A549 (cell line): Measurements from ENCODE around the gene XYLB. TPM values are rescaled to one million over a fixed set of nuclear protein-coding genes. Genes with fewer than 3 reads are reported as not detected.
A peak's percentile ranks its signal among the peaks of the same experiment; 100 is the strongest.

Source experiments
- ATAC-seq, 2 experiments: fragments of 200-7000 bp in 1 of 2; fragments of >200 bp in 1 of 2; cut with Nextera tagmentation in 1 of 2; cut with Tn5 transposase in 1 of 2; 3 replicates each; pipeline versions ENCODE4 v1.8.0 to v1.9.1; 2018 to 2020; ENCODE audit warnings: mild to moderate bottlenecking in 1 of 2, moderate library complexity in 1 of 2
- CTCF ChIA-PET: fragments of 300-600 bp; sonication (Branson Sonifier 250); formaldehyde crosslinking; extraction: SDS; loops from one replicate; lab custom pipeline; 2021; ENCODE audit warnings: antibody characterized with exemption, inconsistent platforms; lab: Yijun Ruan, JAX
- POLR2A ChIA-PET: fragments of 350-600 bp; formaldehyde crosslinking; extraction: SDS; loops from one replicate; lab custom pipeline; 2021; ENCODE audit warnings: antibody characterized with exemption, inconsistent platforms; lab: Yijun Ruan, JAX
- DNase-seq, 2 experiments: peaks; one replicate each; pipeline versions ENCODE4 v3.0.0 to v3.0.0-alpha.2; 2011 to 2016; ENCODE audit warnings: low read depth in 1 of 2, low spot score in 1 of 2
- FAIRE-seq: peaks from 2 replicates; lab custom pipeline; 2011; peaks lifted over from hg19 to GRCh38; lab: Jason Lieb, UNC
- H3K27ac ChIP-seq, 2 experiments: fragments of >200 bp; sonication (Bioruptor Twin); formaldehyde crosslinking; 3 replicates each; pipeline ENCODE4 v1.5.1; 2016 to 2017
- H3K4me1 ChIP-seq: fragments of >200 bp; sonication (Bioruptor Twin); formaldehyde crosslinking; 3 replicates; pipeline ENCODE4 v1.6.1; 2016
- H3K4me2 ChIP-seq: fragments of >200 bp; sonication (Bioruptor Twin); formaldehyde crosslinking; 3 replicates; pipeline ENCODE4 v1.6.1; 2016
- H3K4me3 ChIP-seq: fragments of >200 bp; sonication (Bioruptor Twin); formaldehyde crosslinking; 3 replicates; pipeline ENCODE4 v1.5.1; 2016
- H3K9me3 ChIP-seq: fragments of >200 bp; sonication (Bioruptor Twin); formaldehyde crosslinking; 3 replicates; pipeline ENCODE4 v1.6.1; 2016
- CHD2 ChIP-seq: fragments of 150-350 bp; IDR thresholded peaks from 2 replicates; pipeline ENCODE4 v1.6.1; 2014; ENCODE audit warnings: low read length; ENCODE audit not compliant: partially characterized antibody
- MAFK ChIP-seq: fragments of 450-650 bp; IDR thresholded peaks from 2 replicates; pipeline ENCODE4 v1.6.1; 2014; ENCODE audit not compliant: partially characterized antibody
- RARB ChIP-seq: fragments of 250-450 bp; sonication (Bioruptor Pico); IDR thresholded peaks from 2 replicates; pipeline ENCODE4 v1.8.0; 2021; ENCODE audit warnings: mild to moderate bottlenecking, moderate library complexity
- RNF2 ChIP-seq: fragments of 200-600 bp; sonication (generic); IDR thresholded peaks from 2 replicates; pipeline ENCODE4 v1.6.1; 2016; ENCODE audit warnings: low read depth, mild to moderate bottlenecking, antibody characterized with exemption, moderate library complexity, borderline replicate concordance
- TP53 ChIP-seq: fragments of 250-450 bp; sonication (Bioruptor Pico); IDR thresholded peaks from 2 replicates; pipeline ENCODE4 v1.5.0; 2021; ENCODE audit warnings: mild to moderate bottlenecking, moderate library complexity
- ZC3H11A ChIP-seq: fragments of 450-650 bp; IDR thresholded peaks from 2 replicates; pipeline ENCODE4 v1.6.1; 2014; ENCODE audit warnings: antibody characterized with exemption, mild to moderate bottlenecking
- ZFP36 ChIP-seq: fragments of 450-650 bp; IDR thresholded peaks from 2 replicates; pipeline ENCODE4 v1.6.1; 2014; ENCODE audit warnings: borderline replicate concordance; ENCODE audit not compliant: partially characterized antibody
- WGBS: methylation state at CpG from one replicate; pipeline ENCODE4 v1.1.6; 2017; ENCODE audit errors: missing lambda C conversion rate; 5-methylcytosine and 5-hydroxymethylcytosine counted together
- polyA plus RNA-seq, 4 experiments: library from polyadenylated mRNA; depleted of rRNA in 3 of 4; stranded (reverse); fragments of >200 nt; fragmentation: RNase III in 1 of 4; extraction: RNeasy Plus Mini Kit Qiagen cat#74134 plus additional on column Dnase treatment in 1 of 4; gene quantifications; 2 replicates in 3 of 4; 3 replicates in 1 of 4; pipeline ENCODE4 v1.2.3, GENCODE V29; 2011 to 2017
- TF ChIP-seq, protein P1 (sequence below): fragments of 200-600 bp; sonication (generic); IDR thresholded peaks from 2 replicates; pipeline ENCODE4 v1.6.1; 2016; ENCODE audit warnings: antibody characterized with exemption, mild to moderate bottlenecking, moderate library complexity
- TF ChIP-seq, protein P2 (sequence below): fragments of >200 bp; sonication (Bioruptor Twin); formaldehyde crosslinking; IDR thresholded peaks from 3 replicates; pipeline ENCODE4 v1.6.1; 2016
- TF ChIP-seq, protein P3 (sequence below): fragments of 250-450 bp; sonication (Bioruptor Pico); IDR thresholded peaks from 2 replicates; pipeline ENCODE4 v1.5.0; 2020; ENCODE audit warnings: low read depth, mild to moderate bottlenecking, moderate library complexity
- TF ChIP-seq, protein P4 (sequence below): fragments of 150-350 bp; IDR thresholded peaks from 2 replicates; pipeline ENCODE4 v1.6.1; 2014; ENCODE audit warnings: low read depth, mild to moderate bottlenecking, low read length

XYLB gene
- polyA plus RNA-seq, 2 of the 4 experiments (the other 2 are of a cell fraction): 4.9 to 5.4 TPM

DNA sequence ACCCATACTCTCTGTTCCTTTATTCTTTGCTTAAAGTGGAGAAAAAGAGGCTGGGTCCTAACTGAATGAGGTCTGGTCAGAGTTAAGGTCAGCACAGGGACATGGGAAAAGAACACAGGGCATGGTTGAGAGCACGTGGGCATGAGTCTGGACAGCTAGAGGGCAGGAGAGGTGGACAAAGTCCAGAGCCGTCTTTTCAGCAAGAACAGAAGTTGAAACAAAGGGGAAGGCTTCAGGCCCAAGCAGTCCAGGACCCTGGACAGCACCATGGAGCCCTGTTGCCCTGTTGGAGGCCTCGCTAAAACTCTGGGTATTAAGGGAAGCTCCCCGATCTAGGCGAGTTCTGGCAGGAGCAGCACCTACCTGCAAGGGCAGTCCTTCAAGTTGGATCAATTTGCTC is 50.7 kb downstream of the XYLB start:
- POLR2A ChIA-PET: no interaction called here
- TF ChIP-seq, protein P1, sequence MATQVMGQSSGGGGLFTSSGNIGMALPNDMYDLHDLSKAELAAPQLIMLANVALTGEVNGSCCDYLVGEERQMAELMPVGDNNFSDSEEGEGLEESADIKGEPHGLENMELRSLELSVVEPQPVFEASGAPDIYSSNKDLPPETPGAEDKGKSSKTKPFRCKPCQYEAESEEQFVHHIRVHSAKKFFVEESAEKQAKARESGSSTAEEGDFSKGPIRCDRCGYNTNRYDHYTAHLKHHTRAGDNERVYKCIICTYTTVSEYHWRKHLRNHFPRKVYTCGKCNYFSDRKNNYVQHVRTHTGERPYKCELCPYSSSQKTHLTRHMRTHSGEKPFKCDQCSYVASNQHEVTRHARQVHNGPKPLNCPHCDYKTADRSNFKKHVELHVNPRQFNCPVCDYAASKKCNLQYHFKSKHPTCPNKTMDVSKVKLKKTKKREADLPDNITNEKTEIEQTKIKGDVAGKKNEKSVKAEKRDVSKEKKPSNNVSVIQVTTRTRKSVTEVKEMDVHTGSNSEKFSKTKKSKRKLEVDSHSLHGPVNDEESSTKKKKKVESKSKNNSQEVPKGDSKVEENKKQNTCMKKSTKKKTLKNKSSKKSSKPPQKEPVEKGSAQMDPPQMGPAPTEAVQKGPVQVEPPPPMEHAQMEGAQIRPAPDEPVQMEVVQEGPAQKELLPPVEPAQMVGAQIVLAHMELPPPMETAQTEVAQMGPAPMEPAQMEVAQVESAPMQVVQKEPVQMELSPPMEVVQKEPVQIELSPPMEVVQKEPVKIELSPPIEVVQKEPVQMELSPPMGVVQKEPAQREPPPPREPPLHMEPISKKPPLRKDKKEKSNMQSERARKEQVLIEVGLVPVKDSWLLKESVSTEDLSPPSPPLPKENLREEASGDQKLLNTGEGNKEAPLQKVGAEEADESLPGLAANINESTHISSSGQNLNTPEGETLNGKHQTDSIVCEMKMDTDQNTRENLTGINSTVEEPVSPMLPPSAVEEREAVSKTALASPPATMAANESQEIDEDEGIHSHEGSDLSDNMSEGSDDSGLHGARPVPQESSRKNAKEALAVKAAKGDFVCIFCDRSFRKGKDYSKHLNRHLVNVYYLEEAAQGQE: peak; percentile 87
- no peak for TF ChIP-seq MAFK
- Histone ChIP-seq H3K9me3 (no peaks in the 10 kb centered on the region), H3K4me2 (no peak overlapping the region), H3K4me3 (no peak overlapping the region), H3K4me1 (no peaks in the 10 kb centered on the region), H3K27ac (no peak overlapping the region)
- 0 out of 6 replicates have a peak, but pooled peaks of 1 of the 2 experiments have one; percentile 56 for ATAC-seq
- FAIRE-seq: no peak
- 84% methylated on average over 5 of the region's 5 CpGs for WGBS
- no peak for DNase-seq
- CTCF ChIA-PET: interaction anchor here (0.7 to 2.0 kb wide), 3 partner anchors 11 to 98 kb away, joined by 3 to 4 read pairs (median 3); partner anchors contain the start of gene XYLB

DNA sequence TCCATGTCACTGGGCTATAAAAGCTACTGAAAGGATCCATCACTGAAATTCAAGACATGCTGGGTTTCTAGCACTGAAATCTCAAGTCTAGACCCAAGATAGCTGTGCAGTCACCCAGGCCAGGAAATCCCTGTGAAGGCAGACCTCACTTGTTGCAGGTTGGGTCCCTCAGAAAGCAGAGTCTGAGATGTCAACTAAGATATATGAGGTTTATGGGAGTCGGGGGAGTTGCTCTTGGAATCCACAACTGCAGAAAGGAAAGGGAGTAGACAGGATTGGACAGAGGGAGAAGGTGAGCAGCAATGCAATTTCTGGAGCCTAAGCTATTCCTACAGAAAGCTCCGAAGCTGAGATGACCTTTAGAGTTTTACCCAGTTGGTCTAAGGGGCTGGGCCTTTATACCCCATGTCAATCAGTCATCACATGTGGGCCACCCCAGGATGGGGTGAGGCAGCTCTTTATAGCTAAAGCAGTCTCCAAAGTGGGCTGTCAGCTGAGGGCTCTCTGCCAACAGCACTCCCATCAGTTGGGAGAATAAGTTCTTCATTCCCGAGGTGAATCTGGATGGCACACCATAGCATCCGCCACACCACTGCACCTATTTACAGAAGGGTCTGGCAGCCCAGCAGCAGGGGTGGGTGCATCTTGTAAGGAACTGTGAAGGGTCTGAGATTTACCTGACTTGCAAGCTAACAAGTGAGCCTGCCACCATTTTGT is 54.8 kb downstream of the XYLB start:
- Histone ChIP-seq H3K4me1 (no peaks in the 10 kb centered on the region), H3K4me3 (no peak overlapping the region), H3K9me3 (no peaks in the 10 kb centered on the region), H3K4me2 (no peak overlapping the region), H3K27ac (no peak overlapping the region)
- DNase-seq: no peak
- 62% methylated on average over 4 of the region's 4 CpGs for WGBS
- no peak for FAIRE-seq
- ChIA-PET CTCF (interaction anchor here (1.1 kb wide), 1 partner anchor 120 kb away, joined by 3 read pairs; no protein-coding TSS in a partner anchor), POLR2A (no interaction called here)
- no peak for TF ChIP-seq TP53 (CRISPR knock-in tag)
- TF ChIP-seq, protein P2, sequence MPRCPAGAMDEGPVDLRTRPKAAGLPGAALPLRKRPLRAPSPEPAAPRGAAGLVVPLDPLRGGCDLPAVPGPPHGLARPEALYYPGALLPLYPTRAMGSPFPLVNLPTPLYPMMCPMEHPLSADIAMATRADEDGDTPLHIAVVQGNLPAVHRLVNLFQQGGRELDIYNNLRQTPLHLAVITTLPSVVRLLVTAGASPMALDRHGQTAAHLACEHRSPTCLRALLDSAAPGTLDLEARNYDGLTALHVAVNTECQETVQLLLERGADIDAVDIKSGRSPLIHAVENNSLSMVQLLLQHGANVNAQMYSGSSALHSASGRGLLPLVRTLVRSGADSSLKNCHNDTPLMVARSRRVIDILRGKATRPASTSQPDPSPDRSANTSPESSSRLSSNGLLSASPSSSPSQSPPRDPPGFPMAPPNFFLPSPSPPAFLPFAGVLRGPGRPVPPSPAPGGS: no peak
- TF ChIP-seq MAFK: no peak
- TF ChIP-seq, protein P3, sequence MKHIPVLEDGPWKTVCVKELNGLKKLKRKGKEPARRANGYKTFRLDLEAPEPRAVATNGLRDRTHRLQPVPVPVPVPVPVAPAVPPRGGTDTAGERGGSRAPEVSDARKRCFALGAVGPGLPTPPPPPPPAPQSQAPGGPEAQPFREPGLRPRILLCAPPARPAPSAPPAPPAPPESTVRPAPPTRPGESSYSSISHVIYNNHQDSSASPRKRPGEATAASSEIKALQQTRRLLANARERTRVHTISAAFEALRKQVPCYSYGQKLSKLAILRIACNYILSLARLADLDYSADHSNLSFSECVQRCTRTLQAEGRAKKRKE (CRISPR knock-in tag): no peak
- TF ChIP-seq ZFP36: no peak
- no peak for TF ChIP-seq ZC3H11A
- TF ChIP-seq RNF2: no peak
- TF ChIP-seq, protein P1: no peak
- no peak for ATAC-seq

DNA sequence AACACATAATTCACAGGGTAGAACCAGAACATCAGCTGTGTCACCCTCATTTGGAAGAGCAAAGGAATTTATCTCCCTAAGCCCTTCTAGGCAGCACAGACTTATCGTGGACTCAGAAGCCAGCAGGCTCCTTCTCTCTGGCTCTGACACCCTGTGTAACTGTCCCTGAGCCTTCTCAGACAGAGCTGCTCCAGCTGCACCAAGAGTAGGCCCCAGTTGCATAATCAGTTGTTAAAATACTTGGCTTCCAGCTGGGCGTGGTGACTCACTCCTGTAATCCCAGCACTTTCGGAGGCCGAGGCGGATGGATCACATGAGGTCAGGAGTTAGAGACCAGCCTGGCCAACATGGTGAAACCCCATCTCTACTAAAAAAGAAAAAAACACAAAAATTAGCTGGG is 57.7 kb downstream of the XYLB start:
- H3K4me2 ChIP-seq: no peak overlapping the region
- TF ChIP-seq, protein P4, sequence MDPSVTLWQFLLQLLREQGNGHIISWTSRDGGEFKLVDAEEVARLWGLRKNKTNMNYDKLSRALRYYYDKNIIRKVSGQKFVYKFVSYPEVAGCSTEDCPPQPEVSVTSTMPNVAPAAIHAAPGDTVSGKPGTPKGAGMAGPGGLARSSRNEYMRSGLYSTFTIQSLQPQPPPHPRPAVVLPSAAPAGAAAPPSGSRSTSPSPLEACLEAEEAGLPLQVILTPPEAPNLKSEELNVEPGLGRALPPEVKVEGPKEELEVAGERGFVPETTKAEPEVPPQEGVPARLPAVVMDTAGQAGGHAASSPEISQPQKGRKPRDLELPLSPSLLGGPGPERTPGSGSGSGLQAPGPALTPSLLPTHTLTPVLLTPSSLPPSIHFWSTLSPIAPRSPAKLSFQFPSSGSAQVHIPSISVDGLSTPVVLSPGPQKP: no peak
- TF ChIP-seq RARB (CRISPR knock-in tag): no peak
- TF ChIP-seq CHD2: no peak
- no peaks in the 10 kb centered on the region for H3K4me1 ChIP-seq
- ChIA-PET CTCF (interaction anchor here (0.9 to 2.2 kb wide), 3 partner anchors 13 to 57 kb away, joined by 3 to 7 read pairs (median 3); partner anchors contain the start of gene XYLB), POLR2A (no interaction called here)
- no peak overlapping the region for H3K27ac ChIP-seq
- DNase-seq (no peak), ATAC-seq (no peak), FAIRE-seq (no peak)
- no peak overlapping the region for H3K4me3 ChIP-seq
- WGBS: 75% methylated on average over 5 of the region's 5 CpGs
- no peaks in the 10 kb centered on the region for H3K9me3 ChIP-seq
